Lower lobe of right lung (tissue), 2 donors: ENCODE data around the gene PGLYRP4. TPM values are rescaled to one million over a fixed set of nuclear protein-coding genes. Genes with fewer than 3 reads are reported as not detected.
A peak's percentile ranks its signal among the peaks of the same experiment; 100 is the strongest.

Experiments
- ATAC-seq, 2 donors: fragments of 200-7000 bp; cut with Tn5 transposase; one replicate each; pipeline ENCODE4 v1.9.1; 2020 to 2022; ENCODE audit warnings: mild to moderate bottlenecking in 2 of 2, moderate library complexity in 2 of 2
- DNase-seq: peaks from one replicate; pipeline ENCODE4 v3.0.0-alpha.2; 2020
- H3K27ac ChIP-seq: fragments of 200-600 bp; one replicate; pipeline ENCODE4 v1.8.0; 2022
- H3K27me3 ChIP-seq: fragments of 200-600 bp; one replicate; pipeline ENCODE4 v1.8.0; 2022; ENCODE audit warnings: low read depth
- H3K36me3 ChIP-seq: fragments of 200-600 bp; one replicate; pipeline ENCODE4 v1.8.0; 2022; ENCODE audit warnings: mild to moderate bottlenecking
- H3K4me1 ChIP-seq: fragments of 200-600 bp; one replicate; pipeline ENCODE4 v1.8.0; 2022
- H3K4me3 ChIP-seq: fragments of 200-600 bp; one replicate; pipeline ENCODE4 v1.8.0; 2022; ENCODE audit warnings: mild to moderate bottlenecking
- H3K9me3 ChIP-seq: fragments of 200-600 bp; one replicate; pipeline ENCODE4 v1.8.0; 2022
- CTCF ChIP-seq: fragments of 200-600 bp; IDR thresholded peaks from one replicate; pipeline ENCODE4 v1.8.0; 2022; ENCODE audit warnings: antibody characterized with exemption, mild to moderate bottlenecking
- intact Hi-C: fragments of 100-400 bp; cut with DNase I; formaldehyde crosslinking; loops from one replicate; pipeline ENCODE4 v1.11.0; 2022
- total RNA-seq: library from RNA; stranded (reverse); fragmentation: NEBNext Ultra II Directional; extraction: Animal tissue kit (Norgen Biotek cat#: 25700); gene quantifications from one replicate; pipeline ENCODE4 v1.2.1, GENCODE V29; 2021
- donor health status: DM: no; HTN: yes; CAD: no; lungs with severe emphysema.

The PGLYRP4 gene
- total RNA-seq, 1 donor from 2014 or later: 0.30 TPM

GRCh38 chr1:153354515-153355193, 6.0 kb upstream of the PGLYRP4 start:
- Histone ChIP-seq H3K27ac (no peak overlapping the region), H3K4me1 (peaks cover 12% of the 10 kb centered on the region), H3K36me3 (no peaks in the 10 kb centered on the region), H3K9me3 (no peaks in the 10 kb centered on the region), H3K27me3 (peaks cover 8% of the 10 kb centered on the region), H3K4me3 (no peak overlapping the region)
- no peak for DNase-seq
- TF ChIP-seq CTCF: no peak
- no peak for ATAC-seq
- intact Hi-C loops: no loop called here

DNA sequence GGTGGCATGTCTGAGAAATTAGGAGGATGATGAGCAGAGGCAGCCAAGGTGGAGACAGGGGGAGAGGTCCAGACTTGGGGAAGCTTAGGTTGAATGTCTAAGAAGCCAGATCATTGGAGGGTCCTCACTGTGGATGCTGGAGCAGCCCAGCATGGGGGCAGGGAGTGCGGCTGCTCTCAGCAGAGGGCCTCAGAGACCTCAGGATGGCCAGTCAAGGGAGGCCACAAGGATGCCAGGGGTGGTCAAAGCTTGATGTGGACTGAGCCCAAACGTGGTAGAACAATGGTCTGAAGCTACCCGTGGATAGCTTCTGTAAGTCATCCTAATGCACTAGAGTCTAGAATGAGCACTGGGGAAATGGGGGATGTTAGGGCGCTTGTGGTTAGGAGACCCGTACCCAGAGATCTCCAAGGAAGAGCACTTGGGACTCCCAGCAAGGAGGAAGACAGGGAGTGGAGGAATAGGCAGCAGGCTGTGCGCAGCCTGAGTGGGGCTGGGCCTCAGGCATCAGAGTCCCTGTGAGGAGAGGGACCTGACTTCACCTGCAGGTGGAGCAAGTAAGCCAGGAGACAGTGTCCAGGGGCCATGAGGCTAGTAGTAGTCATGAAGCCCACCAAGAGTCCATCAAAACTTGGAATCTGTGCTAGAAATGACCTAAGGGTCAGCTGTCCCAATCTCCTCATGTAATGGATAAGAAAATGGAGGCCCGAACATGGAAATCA, 4.7 kb upstream of the PGLYRP4 start:
- no peak for DNase-seq
- H3K9me3 ChIP-seq: no peaks in the 10 kb centered on the region
- no peak for ATAC-seq
- no peak overlapping the region for H3K27ac ChIP-seq
- no peak overlapping the region for H3K4me3 ChIP-seq
- peaks cover 16% of the 10 kb centered on the region for H3K27me3 ChIP-seq
- intact Hi-C loops: no loop called here
- H3K4me1 ChIP-seq: peaks cover 12% of the 10 kb centered on the region
- H3K36me3 ChIP-seq: no peaks in the 10 kb centered on the region
- TF ChIP-seq CTCF: no peak

- Histone ChIP-seq H3K9me3 (no peaks in the 10 kb centered on the region), H3K36me3 (no peaks in the 10 kb centered on the region), H3K4me3 (no peak overlapping the region), H3K4me1 (peaks cover 4% of the 10 kb centered on the region), H3K27me3 (peaks cover 18% of the 10 kb centered on the region), H3K27ac (no peak overlapping the region)
- DNase-seq: peak; percentile 79
- intact Hi-C loops: no loop called here
- TF ChIP-seq CTCF: peak; percentile 93
- peak; percentile 74 to 82 for ATAC-seq
Observed at GRCh38 chr1:153352523-153352922, 3.9 kb upstream of the PGLYRP4 start.

DNA sequence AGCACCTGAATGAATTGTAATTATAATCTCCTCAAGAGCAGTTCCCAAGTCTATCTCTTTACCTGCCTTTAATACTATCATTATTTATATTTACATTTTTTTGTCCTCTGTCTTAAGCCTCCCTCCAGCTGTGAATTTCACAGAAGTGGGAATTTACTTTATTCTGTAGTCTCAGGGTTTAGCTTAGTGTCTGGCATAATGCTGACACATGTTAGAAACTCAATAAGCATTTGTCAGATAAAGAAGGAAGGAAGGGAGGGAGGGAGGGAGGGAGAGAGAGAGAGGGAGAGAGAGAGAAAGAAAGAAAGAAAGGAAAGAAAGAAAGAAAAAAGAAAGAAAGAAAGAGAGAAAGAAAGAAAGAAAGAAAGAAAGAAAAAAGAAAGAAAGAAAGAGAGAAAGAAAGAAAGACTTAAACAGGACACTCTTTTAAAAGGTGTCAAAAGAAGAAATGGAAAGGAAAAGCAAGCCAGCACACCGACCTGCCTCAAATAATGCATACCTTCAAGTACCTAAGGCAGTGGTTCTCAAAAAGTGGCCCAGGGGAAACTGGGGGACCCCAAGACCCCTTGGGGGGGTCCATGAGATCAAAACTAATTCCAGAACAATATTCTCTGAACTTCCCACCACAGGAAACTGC, 1.8 kb upstream of the PGLYRP4 start:
- Histone ChIP-seq H3K4me3 (no peak overlapping the region), H3K4me1 (peaks cover 7% of the 10 kb centered on the region), H3K27ac (no peak overlapping the region), H3K36me3 (no peaks in the 10 kb centered on the region), H3K27me3 (peaks cover 28% of the 10 kb centered on the region), H3K9me3 (no peaks in the 10 kb centered on the region)
- intact Hi-C loops: no loop called here
- TF ChIP-seq CTCF: no peak
- ATAC-seq: no peak
- no peak for DNase-seq

- peaks cover 28% of the 10 kb centered on the region for H3K27me3 ChIP-seq
- TF ChIP-seq CTCF: no peak
- no peak for DNase-seq
Observed at GRCh38 chr1:153349363-153350320, 1.0 kb upstream of the PGLYRP4 start.

More at GRCh38 chr1:153349363-153350320, 1.0 kb upstream of the PGLYRP4 start:
- Histone ChIP-seq H3K4me1 (peaks cover 15% of the 10 kb centered on the region), H3K4me3 (no peak overlapping the region), H3K27ac (no peak overlapping the region), H3K9me3 (no peaks in the 10 kb centered on the region), H3K36me3 (no peaks in the 10 kb centered on the region)
- ATAC-seq: no peak
- intact Hi-C loops: no loop called here
